Skeletal muscle satellite cell (primary cell): ENCODE data around the gene PRKD3.

Experiments
- H3K27me3 ChIP-seq: 2 replicates; pipeline ENCODE4 v1.7.0; 2013; ENCODE audit warnings: low read length; ENCODE audit not compliant: control insufficient read depth, insufficient read depth
- H3K36me3 ChIP-seq: 2 replicates; pipeline ENCODE4 v1.7.0; 2013; ENCODE audit warnings: mild to moderate bottlenecking, control low read depth, low read length; ENCODE audit not compliant: insufficient read depth
- H3K4me1 ChIP-seq: 2 replicates; pipeline ENCODE4 v1.7.0; 2013; ENCODE audit warnings: low read length; ENCODE audit not compliant: control insufficient read depth, insufficient read depth
- H3K4me2 ChIP-seq: 2 replicates; pipeline ENCODE4 v1.7.0; 2013; ENCODE audit warnings: mild to moderate bottlenecking, low read length
- H3K4me3 ChIP-seq: 2 replicates; pipeline ENCODE4 v1.7.0; 2013; ENCODE audit warnings: low read length
- H3K9ac ChIP-seq: 2 replicates; pipeline ENCODE4 v1.7.0; 2013; ENCODE audit warnings: mild to moderate bottlenecking, low read depth, low read length, moderate library complexity
- H3K9me3 ChIP-seq: replicated peaks from 2 replicates; pipeline ENCODE4 v1.7.0; 2013; ENCODE audit warnings: mild to moderate bottlenecking, control low read depth, low read length

The PRKD3 gene

DNA sequence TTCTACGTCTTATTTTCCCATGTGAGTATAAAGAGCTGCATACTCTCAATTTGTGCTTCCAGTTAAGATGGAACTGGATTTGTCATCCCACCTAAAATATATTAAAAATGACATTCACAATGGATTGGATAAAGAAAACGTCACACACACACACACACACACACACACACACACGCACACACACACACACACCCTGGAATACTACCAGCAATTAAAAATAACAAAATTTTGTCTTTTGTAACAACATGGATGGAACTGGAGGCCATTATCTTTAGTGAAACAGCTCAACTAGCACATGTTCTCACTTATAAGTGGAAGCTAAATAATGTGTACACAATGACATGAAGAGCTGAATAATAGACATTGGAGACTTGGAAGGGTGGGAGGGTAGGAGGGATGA, 16.0 kb upstream of the PRKD3 start:
- Histone ChIP-seq H3K4me3 (no peak overlapping the region), H3K9ac (no peak overlapping the region), H3K4me2 (no peak overlapping the region), H3K4me1 (peaks cover 21% of the 10 kb centered on the region), H3K36me3 (no peaks in the 10 kb centered on the region), H3K9me3 (no peaks in the 10 kb centered on the region), H3K27me3 (peaks cover 4% of the 10 kb centered on the region)

GRCh38 chr2:37338933-37339332, 14.3 kb upstream of the PRKD3 start:
- no peak overlapping the region for H3K9ac ChIP-seq
- H3K27me3 ChIP-seq = peaks cover 5% of the 10 kb centered on the region
- H3K9me3 ChIP-seq = no peaks in the 10 kb centered on the region
- no peak overlapping the region for H3K4me2 ChIP-seq
- no peak overlapping the region for H3K4me3 ChIP-seq
- H3K4me1 ChIP-seq = peaks cover 7% of the 10 kb centered on the region
- no peaks in the 10 kb centered on the region for H3K36me3 ChIP-seq

GRCh38 chr2:37337620-37338280, 13.1 kb upstream of the PRKD3 start:
- Histone ChIP-seq H3K4me3 (no peak overlapping the region), H3K27me3 (peaks cover 16% of the 10 kb centered on the region), H3K9ac (no peak overlapping the region), H3K4me2 (no peak overlapping the region), H3K4me1 (no peaks in the 10 kb centered on the region), H3K9me3 (no peaks in the 10 kb centered on the region), H3K36me3 (no peaks in the 10 kb centered on the region)

- Histone ChIP-seq H3K4me1 (no peaks in the 10 kb centered on the region), H3K4me3 (no peak overlapping the region), H3K27me3 (peaks cover 23% of the 10 kb centered on the region), H3K9ac (no peak overlapping the region), H3K9me3 (no peaks in the 10 kb centered on the region), H3K4me2 (no peak overlapping the region), H3K36me3 (no peaks in the 10 kb centered on the region)
These were observed 11.0 kb upstream of the PRKD3 start for GRCh38 chr2:37335604-37336003.

DNA sequence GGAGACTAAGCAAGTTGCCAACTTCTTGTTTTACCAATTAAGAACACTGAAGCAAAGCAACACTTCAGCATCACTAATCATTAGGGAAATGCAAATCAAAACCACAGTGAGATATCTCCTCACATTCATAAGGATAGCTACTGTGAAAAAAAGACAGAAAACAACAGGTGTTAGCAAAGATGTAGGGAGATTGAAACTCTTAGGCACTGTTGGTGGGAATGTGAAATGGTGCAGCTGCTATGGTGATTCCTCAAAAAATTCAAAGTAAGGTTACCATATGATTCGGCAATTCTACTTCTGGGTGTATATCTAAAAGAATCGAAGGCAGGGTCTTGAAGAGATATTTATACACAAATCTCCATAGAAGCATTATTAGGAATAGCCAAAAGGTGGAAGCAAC, 8.6 kb upstream of the PRKD3 start:
- H3K4me2 ChIP-seq = no peak overlapping the region
- H3K9me3 ChIP-seq = no peaks in the 10 kb centered on the region
- H3K4me1 ChIP-seq = no peaks in the 10 kb centered on the region
- peaks cover 23% of the 10 kb centered on the region for H3K27me3 ChIP-seq
- no peak overlapping the region for H3K4me3 ChIP-seq
- no peak overlapping the region for H3K9ac ChIP-seq
- no peaks in the 10 kb centered on the region for H3K36me3 ChIP-seq

GRCh38 chr2:37332560-37332959, 7.9 kb upstream of the PRKD3 start:
- peaks cover 20% of the 10 kb centered on the region for H3K27me3 ChIP-seq
- H3K4me1 ChIP-seq = no peaks in the 10 kb centered on the region
- H3K36me3 ChIP-seq = no peaks in the 10 kb centered on the region
- no peak overlapping the region for H3K4me2 ChIP-seq
- H3K4me3 ChIP-seq = no peak overlapping the region
- H3K9ac ChIP-seq = no peak overlapping the region
- H3K9me3 ChIP-seq = no peaks in the 10 kb centered on the region

- H3K4me3 ChIP-seq = no peak overlapping the region
- peaks cover 19% of the 10 kb centered on the region for H3K27me3 ChIP-seq
- no peaks in the 10 kb centered on the region for H3K9me3 ChIP-seq
- no peaks in the 10 kb centered on the region for H3K4me1 ChIP-seq
- H3K4me2 ChIP-seq = no peak overlapping the region
- H3K36me3 ChIP-seq = no peaks in the 10 kb centered on the region
- no peak overlapping the region for H3K9ac ChIP-seq
These were observed 6.0 kb upstream of the PRKD3 start for GRCh38 chr2:37330681-37331080.

DNA sequence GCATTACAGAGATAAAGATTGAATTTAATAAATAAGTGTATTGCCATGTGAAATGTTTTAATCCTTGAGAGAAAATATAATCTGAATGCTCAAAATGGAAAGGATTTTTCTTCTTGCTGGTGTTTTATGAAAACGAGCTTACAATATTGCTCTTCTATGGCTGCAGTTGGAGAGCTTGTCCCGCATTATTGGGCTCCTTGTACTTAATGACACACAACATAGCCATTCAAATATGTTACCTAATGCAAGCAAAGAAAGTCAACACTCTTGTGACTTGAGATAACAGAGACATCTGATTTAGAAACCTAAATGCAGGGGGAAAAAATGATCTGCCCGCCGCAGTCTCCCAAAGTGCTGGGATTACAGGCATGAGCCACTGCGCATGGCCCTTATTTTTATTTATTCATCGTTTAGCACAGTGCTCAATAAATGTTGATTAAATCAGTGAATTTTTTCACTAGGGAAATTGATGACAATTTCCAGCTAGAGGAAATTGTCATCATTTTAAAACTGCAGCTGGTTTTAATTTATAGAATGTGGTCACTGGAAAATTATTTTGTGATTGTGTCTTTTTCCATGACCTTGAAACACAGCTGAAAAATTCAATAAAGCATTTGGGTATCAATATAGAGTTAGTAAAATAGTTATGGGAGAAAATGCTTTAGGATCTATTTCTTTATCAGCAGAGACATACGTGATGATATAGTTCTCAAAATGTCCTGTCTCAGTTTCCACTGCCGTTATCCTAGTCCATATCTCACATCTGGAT, 2.4 kb upstream of the PRKD3 start:
- Histone ChIP-seq H3K4me1 (peaks cover 18% of the 10 kb centered on the region), H3K4me3 (no peak overlapping the region), H3K4me2 (no peak overlapping the region), H3K9ac (peak overlapping the region; percentile 11), H3K27me3 (peaks cover 3% of the 10 kb centered on the region), H3K9me3 (no peaks in the 10 kb centered on the region), H3K36me3 (no peaks in the 10 kb centered on the region)

DNA sequence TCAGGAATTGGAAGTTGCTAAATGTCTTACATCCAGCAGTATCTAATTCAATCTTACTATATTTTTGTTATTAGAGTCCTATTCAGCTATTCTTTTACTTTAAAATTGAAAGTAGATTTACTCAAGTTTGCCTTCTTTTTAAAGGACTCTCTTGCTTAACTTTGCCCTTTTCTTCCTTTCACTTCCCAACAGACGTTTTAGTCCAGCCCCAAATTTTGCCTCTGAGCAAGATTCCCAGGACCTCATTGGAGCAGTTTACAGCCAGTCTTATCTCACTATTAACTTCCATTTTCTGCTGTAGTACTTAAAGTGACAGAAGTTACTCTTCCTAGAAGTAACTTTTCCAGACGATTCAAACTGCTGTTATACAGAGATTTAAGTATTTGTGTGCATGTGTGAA, 1.7 kb upstream of the PRKD3 start:
- peaks cover 18% of the 10 kb centered on the region for H3K4me1 ChIP-seq
- peak overlapping the region; percentile 31 for H3K4me2 ChIP-seq
- H3K4me3 ChIP-seq = no peak overlapping the region
- no peaks in the 10 kb centered on the region for H3K9me3 ChIP-seq
- no peaks in the 10 kb centered on the region for H3K27me3 ChIP-seq
- peak overlapping the region; percentile 11 for H3K9ac ChIP-seq
- no peaks in the 10 kb centered on the region for H3K36me3 ChIP-seq

GRCh38 chr2:37325625-37326071, 1.0 kb upstream of the PRKD3 start:
- Histone ChIP-seq H3K9me3 (no peaks in the 10 kb centered on the region), H3K4me3 (peak overlapping the region; percentile 87), H3K9ac (peak overlapping the region; percentile 83), H3K4me1 (peaks cover 18% of the 10 kb centered on the region), H3K4me2 (peak overlapping the region; percentile 95), H3K27me3 (no peaks in the 10 kb centered on the region), H3K36me3 (no peaks in the 10 kb centered on the region)

DNA sequence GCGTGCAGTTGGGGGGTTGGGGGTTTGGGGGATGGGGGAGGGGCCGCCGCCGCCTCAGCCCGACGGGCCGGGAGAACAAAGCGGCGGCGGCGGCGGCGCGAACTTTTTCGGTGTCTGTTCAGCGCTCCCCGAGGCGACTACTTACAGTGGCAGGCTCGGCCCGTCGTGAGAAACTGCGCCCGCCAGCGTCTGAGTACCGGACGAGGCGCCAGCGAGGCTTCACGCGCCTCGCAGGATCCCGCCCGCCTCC, 172 bp downstream of the PRKD3 start:
- Histone ChIP-seq H3K4me1 (peaks cover 18% of the 10 kb centered on the region), H3K9ac (peak overlapping the region; percentile 83), H3K27me3 (no peaks in the 10 kb centered on the region), H3K9me3 (no peaks in the 10 kb centered on the region), H3K4me2 (peak overlapping the region; percentile 95), H3K36me3 (no peaks in the 10 kb centered on the region), H3K4me3 (peak overlapping the region; percentile 87)
